Fibroblast of lung (primary cell): Measurements from ENCODE around the gene OTOG. TPM values are rescaled to one million over a fixed set of nuclear protein-coding genes. Genes with fewer than 3 reads are reported as not detected.

ENCODE experiments used
- DNase-seq, 2 donors: peaks; one replicate each; pipeline versions ENCODE4 v3.0.0 to v3.0.0-alpha.2; 2010; ENCODE audit warnings: low read depth in 2 of 2
- H2AFZ ChIP-seq: 2 replicates; pipeline ENCODE4 v1.5.1; 2012; ENCODE audit warnings: low read length, control low read depth, inconsistent platforms
- H3K27ac ChIP-seq: 2 replicates; pipeline ENCODE4 v1.5.1; 2011; ENCODE audit warnings: low read length, control low read depth; ENCODE audit not compliant: insufficient read depth
- H3K27me3 ChIP-seq: 2 replicates; pipeline ENCODE4 v1.5.1; 2011; ENCODE audit warnings: mild to moderate bottlenecking, low read length; ENCODE audit not compliant: control insufficient read depth, insufficient read depth
- H3K36me3 ChIP-seq: 2 replicates; pipeline ENCODE4 v1.5.1; 2011; ENCODE audit warnings: low read length; ENCODE audit not compliant: control insufficient read depth, insufficient read depth
- H3K4me1 ChIP-seq: 2 replicates; pipeline ENCODE4 v1.5.1; 2011; ENCODE audit warnings: low read length; ENCODE audit not compliant: control insufficient read depth, insufficient read depth; ENCODE audit errors: extremely low read depth
- H3K4me2 ChIP-seq: 2 replicates; pipeline ENCODE4 v1.5.1; 2011; ENCODE audit warnings: low read length, control low read depth; ENCODE audit not compliant: insufficient read depth; ENCODE audit errors: extremely low read depth
- H3K4me3 ChIP-seq, 4 experiments: fragments of 200-600 bp in 1 of 4; sonication (generic) in 1 of 4; replicated peaks in 1 of 4; 2 replicates each; pipeline ENCODE4 v1.5.1; 2011 to 2016; ENCODE audit warnings: low read length in 4 of 4, low read depth in 3 of 4, mild to moderate bottlenecking in 3 of 4, control low read depth in 2 of 4, inconsistent platforms in 1 of 4, mixed read lengths in 1 of 4; ENCODE audit not compliant: insufficient read depth in 1 of 4; ENCODE audit errors: control extremely low read depth in 1 of 4
- H3K79me2 ChIP-seq: 2 replicates; pipeline ENCODE4 v1.5.1; 2012; ENCODE audit warnings: mild to moderate bottlenecking, low read length, inconsistent platforms; ENCODE audit not compliant: control insufficient read depth, insufficient read depth
- H3K9ac ChIP-seq: 2 replicates; pipeline ENCODE4 v1.5.1; 2011; ENCODE audit warnings: mild to moderate bottlenecking, low read length, control low read depth; ENCODE audit not compliant: insufficient read depth
- H3K9me3 ChIP-seq: 2 replicates; pipeline ENCODE4 v1.5.1; 2012; ENCODE audit warnings: low read depth, low read length; ENCODE audit not compliant: control insufficient read depth, insufficient read depth
- H4K20me1 ChIP-seq: 2 replicates; pipeline ENCODE4 v1.5.1; 2011; ENCODE audit warnings: low read length; ENCODE audit not compliant: control insufficient read depth, insufficient read depth; ENCODE audit errors: extremely low read depth
- CTCF ChIP-seq, 2 donors: IDR thresholded peaks in 1 of 2; conservative IDR thresholded peaks in 1 of 2; 1 replicate in 1 of 2; 2 replicates in 1 of 2; pipeline ENCODE4 v1.5.1; 2011 to 2012; ENCODE audit warnings: low read length in 2 of 2, control low read depth in 1 of 2, inconsistent platforms in 1 of 2, low read depth in 1 of 2, mild to moderate bottlenecking in 1 of 2
- EZH2 ChIP-seq: IDR thresholded peaks from 2 replicates; pipeline ENCODE4 v1.5.1; 2012; ENCODE audit warnings: low read length, control low read depth, mild to moderate bottlenecking; ENCODE audit errors: missing control alignments
- polyA plus RNA-seq, 2 donors: library from polyadenylated mRNA; depleted of rRNA in 1 of 2; stranded (reverse) in 1 of 2; unstranded in 1 of 2; fragments of >200 nt; gene quantifications; 2 replicates each; pipeline ENCODE4 v1.2.1, GENCODE V29; 2011 to 2012; ENCODE audit warnings: missing spikeins in 1 of 2
- total RNA-seq: library from RNA; depleted of rRNA; stranded (reverse); fragments of >200 nt; gene quantifications from 2 replicates; pipeline ENCODE4 v1.2.1, GENCODE V29; 2014

Gene OTOG
- total and polyA plus RNA-seq, 2 donors (not counting 1 experiment from before 2014, with no cell fraction given), result not detected

- Histone ChIP-seq H3K9me3 (no peaks in the 10 kb centered on the region), H3K4me3 (no peak overlapping the region), H3K9ac (no peak overlapping the region), H3K36me3 (no peaks in the 10 kb centered on the region), H3K79me2 (no peaks in the 10 kb centered on the region), H4K20me1 (no peaks in the 10 kb centered on the region), H3K4me2 (no peak overlapping the region), H2AFZ (no peak overlapping the region), H3K27ac (no peak overlapping the region), H3K27me3 (peaks cover 2% of the 10 kb centered on the region), H3K4me1 (no peaks in the 10 kb centered on the region)
- TF ChIP-seq EZH2 (no peak), CTCF (conservative IDR thresholded peaks at IDR 0.05 in 1 of 2, IDR thresholded peaks at IDR 0.05 in 1 of 2; ENCODE audit: low read depth in 1 of 2, low read length in 2 of 2) (no peak)
- DNase-seq, result no peak
These were observed 13.7 kb upstream of the OTOG start for GRCh38 chr11:17533341-17533740.

- Histone ChIP-seq H4K20me1 (no peaks in the 10 kb centered on the region), H3K9me3 (no peaks in the 10 kb centered on the region), H3K27me3 (peaks cover 2% of the 10 kb centered on the region), H3K36me3 (no peaks in the 10 kb centered on the region), H3K79me2 (no peaks in the 10 kb centered on the region), H2AFZ (no peak overlapping the region), H3K9ac (no peak overlapping the region), H3K4me3 (no peak overlapping the region), H3K27ac (no peak overlapping the region), H3K4me2 (no peak overlapping the region), H3K4me1 (no peaks in the 10 kb centered on the region)
- no peak for DNase-seq
- TF ChIP-seq CTCF (conservative IDR thresholded peaks at IDR 0.05 in 1 of 2, IDR thresholded peaks at IDR 0.05 in 1 of 2; ENCODE audit: low read depth in 1 of 2, low read length in 2 of 2) (no peak), EZH2 (no peak)
These were observed 13.2 kb upstream of the OTOG start for GRCh38 chr11:17533778-17534415.

GRCh38 chr11:17535488-17535887, 11.6 kb upstream of the OTOG start:
- no peak overlapping the region for H3K9ac ChIP-seq
- H3K36me3 ChIP-seq, result no peaks in the 10 kb centered on the region
- DNase-seq, result no peak
- TF ChIP-seq CTCF (conservative IDR thresholded peaks at IDR 0.05 in 1 of 2, IDR thresholded peaks at IDR 0.05 in 1 of 2; ENCODE audit: low read depth in 1 of 2, low read length in 2 of 2), result no peak
- no peak for TF ChIP-seq EZH2
- no peak overlapping the region for H2AFZ ChIP-seq
- H3K9me3 ChIP-seq, result no peaks in the 10 kb centered on the region
- no peaks in the 10 kb centered on the region for H3K79me2 ChIP-seq
- H4K20me1 ChIP-seq, result no peaks in the 10 kb centered on the region
- peaks cover 2% of the 10 kb centered on the region for H3K27me3 ChIP-seq
- no peaks in the 10 kb centered on the region for H3K4me1 ChIP-seq
- no peak overlapping the region for H3K27ac ChIP-seq
- H3K4me3 ChIP-seq, result no peak overlapping the region
- H3K4me2 ChIP-seq, result no peak overlapping the region
